IMR-90 (cell line): ENCODE results near the gene TTC23. TPM values are rescaled to one million over a fixed set of nuclear protein-coding genes. Genes with fewer than 3 reads are reported as not detected.

Experiments used
- ATAC-seq: fragments of 200-7000 bp; cut with Tn5 transposase; 2 replicates; pipeline ENCODE4 v1.9.1; 2020; ENCODE audit warnings: low read depth, mild to moderate bottlenecking, moderate library complexity
- BruUV-seq: library from RNA; stranded (reverse); fragments of 400-500 nt; replicated peaks from 2 replicates; lab custom pipeline; 2021; lab: Mats Ljungman, UMichigan
- CTCF ChIA-PET: fragments of 300-600 bp; formaldehyde crosslinking; extraction: SDS; loops from one replicate; lab custom pipeline; 2021; ENCODE audit warnings: antibody characterized with exemption; lab: Yijun Ruan, JAX
- POLR2A ChIA-PET: fragments of 300-600 bp; sonication (Branson Sonifier 250); formaldehyde crosslinking; loops from one replicate; lab custom pipeline; 2022; ENCODE audit warnings: antibody characterized with exemption; ENCODE audit not compliant: unreplicated experiment; lab: Charles Lee
- DNase-seq: peaks from one replicate; pipeline ENCODE4 v3.0.0; 2013
- H2AFZ ChIP-seq: replicated peaks from 2 replicates; pipeline ENCODE3; 2013; ENCODE audit warnings: low read length, mild to moderate bottlenecking; ENCODE audit not compliant: poor library complexity
- H2AK5ac ChIP-seq: 2 replicates; pipeline ENCODE4 v1.6.1; 2013; ENCODE audit warnings: low read depth, low read length, inconsistent platforms
- H2AK9ac ChIP-seq: replicated peaks from 2 replicates; pipeline ENCODE3; 2013; ENCODE audit warnings: mild to moderate bottlenecking, low read depth, low read length, moderate library complexity; ENCODE audit not compliant: poor library complexity
- H2BK120ac ChIP-seq: 2 replicates; pipeline ENCODE4 v1.6.1; 2013; ENCODE audit warnings: low read depth, low read length, inconsistent platforms
- H2BK15ac ChIP-seq: 3 replicates; pipeline ENCODE4 v1.6.1; 2013; ENCODE audit warnings: low read depth, low read length, inconsistent platforms
- H2BK20ac ChIP-seq: 2 replicates; pipeline ENCODE4 v1.6.1; 2013; ENCODE audit warnings: low read depth, mild to moderate bottlenecking, inconsistent platforms, low read length, moderate library complexity
- H2BK5ac ChIP-seq: 2 replicates; pipeline ENCODE4 v1.6.1; 2013; ENCODE audit warnings: mild to moderate bottlenecking, low read depth, low read length, inconsistent platforms; ENCODE audit not compliant: poor library complexity, severe bottlenecking
- H3K14ac ChIP-seq: replicated peaks from 2 replicates; pipeline ENCODE4 v1.6.1; 2013; ENCODE audit warnings: low read depth, low read length, inconsistent platforms
- H3K18ac ChIP-seq: 2 replicates; pipeline ENCODE4 v1.6.1; 2013; ENCODE audit warnings: low read depth, low read length, control low read depth
- H3K23ac ChIP-seq: 2 replicates; pipeline ENCODE4 v1.6.1; 2013; ENCODE audit warnings: low read depth, low read length, inconsistent platforms
- H3K27ac ChIP-seq: 2 replicates; pipeline ENCODE4 v1.5.1; 2013; ENCODE audit warnings: mild to moderate bottlenecking, control low read depth, low read length; ENCODE audit not compliant: insufficient read depth
- H3K27me3 ChIP-seq: 2 replicates; pipeline ENCODE4 v1.6.1; 2013; ENCODE audit warnings: low read length; ENCODE audit not compliant: control insufficient read depth, insufficient read depth
- H3K36me3 ChIP-seq: 2 replicates; pipeline ENCODE4 v1.6.1; 2013; ENCODE audit warnings: low read length, mixed read lengths; ENCODE audit not compliant: control insufficient read depth, insufficient read depth
- H3K4ac ChIP-seq: 2 replicates; pipeline ENCODE4 v1.6.1; 2013; ENCODE audit warnings: low read depth, low read length, inconsistent platforms
- H3K4me1 ChIP-seq: 2 replicates; pipeline ENCODE4 v1.6.1; 2013; ENCODE audit warnings: low read length, mixed read lengths; ENCODE audit not compliant: control insufficient read depth, insufficient read depth
- H3K4me2 ChIP-seq: 2 replicates; pipeline ENCODE4 v1.6.1; 2013; ENCODE audit warnings: low read depth, mild to moderate bottlenecking, control low read depth, low read length, moderate library complexity
- H3K4me3 ChIP-seq: 2 replicates; pipeline ENCODE4 v1.5.1; 2013; ENCODE audit warnings: low read depth, mild to moderate bottlenecking, control low read depth, low read length, moderate library complexity; ENCODE audit not compliant: insufficient read depth
- H3K56ac ChIP-seq: 2 replicates; pipeline ENCODE4 v1.6.1; 2013; ENCODE audit warnings: low read length, inconsistent platforms; ENCODE audit not compliant: insufficient read depth; ENCODE audit errors: extremely low read depth
- H3K79me1 ChIP-seq, 2 experiments: 2 replicates each; pipeline ENCODE4 v1.6.1; 2013; ENCODE audit warnings: low read length in 2 of 2, inconsistent platforms in 1 of 2, low read depth in 1 of 2
- H3K9ac ChIP-seq: 2 replicates; pipeline ENCODE4 v1.6.1; 2013; ENCODE audit warnings: low read depth, low read length, control low read depth
- H3K9me1 ChIP-seq: 2 replicates; pipeline ENCODE4 v1.6.1; 2013; ENCODE audit warnings: low read length, inconsistent platforms; ENCODE audit not compliant: insufficient read depth
- H3K9me3 ChIP-seq: 2 replicates; pipeline ENCODE4 v1.6.1; 2013; ENCODE audit warnings: low read length; ENCODE audit not compliant: control insufficient read depth, insufficient read depth
- H4K20me1 ChIP-seq: 2 replicates; pipeline ENCODE4 v1.6.1; 2013; ENCODE audit warnings: low read length, inconsistent platforms; ENCODE audit not compliant: insufficient read depth
- H4K5ac ChIP-seq: 2 replicates; pipeline ENCODE4 v1.6.1; 2013; ENCODE audit warnings: mild to moderate bottlenecking, low read depth, low read length, control low read depth
- H4K8ac ChIP-seq, 2 experiments: 2 replicates each; pipeline ENCODE4 v1.6.1; 2013; ENCODE audit warnings: low read depth in 2 of 2, low read length in 2 of 2, control low read depth in 1 of 2, inconsistent platforms in 1 of 2
- H4K91ac ChIP-seq: 2 replicates; pipeline ENCODE4 v1.6.1; 2013; ENCODE audit warnings: low read depth, low read length, inconsistent platforms; ENCODE audit not compliant: insufficient read depth
- CEBPB ChIP-seq: IDR thresholded peaks from 2 replicates; pipeline ENCODE4 v1.6.1; 2012; ENCODE audit warnings: low read depth, low read length, improper control_type of control experiment
- CHD1 ChIP-seq: IDR thresholded peaks from 2 replicates; pipeline ENCODE4 v1.6.1; 2012; ENCODE audit warnings: low read depth, low read length, improper control_type of control experiment
- FOS ChIP-seq: fragments of 150-350 bp; IDR thresholded peaks from 2 replicates; pipeline ENCODE4 v1.6.1; 2016; ENCODE audit warnings: low read depth, low read length
- MAFK ChIP-seq: IDR thresholded peaks from 2 replicates; pipeline ENCODE4 v1.6.1; 2012; ENCODE audit warnings: low read depth, low read length, improper control_type of control experiment
- MAZ ChIP-seq: IDR thresholded peaks from 2 replicates; pipeline ENCODE4 v1.6.1; 2012; ENCODE audit warnings: low read depth, mild to moderate bottlenecking, low read length, improper control_type of control experiment, moderate library complexity, borderline replicate concordance
- POLR2A ChIP-seq: IDR thresholded peaks from 2 replicates; pipeline ENCODE4 v1.6.1; 2012; ENCODE audit warnings: mild to moderate bottlenecking, low read depth, low read length
- RAD21 ChIP-seq: IDR thresholded peaks from 2 replicates; pipeline ENCODE4 v1.6.1; 2012; ENCODE audit warnings: low read length, improper control_type of control experiment
- RFX5 ChIP-seq: IDR thresholded peaks from 2 replicates; pipeline ENCODE4 v1.8.0; 2012; ENCODE audit warnings: low read depth, mild to moderate bottlenecking, low read length, moderate library complexity
- WGBS, 2 experiments: methylation state at CpG; one replicate each; pipeline versions ENCODE4 v1.1.5 to v1.1.7; 2013; ENCODE audit warnings: missing lambda C conversion rate in 2 of 2; ENCODE audit not compliant: insufficient read length in 1 of 2; ENCODE audit errors: extremely low coverage in 2 of 2; 5-methylcytosine and 5-hydroxymethylcytosine counted together
- dilution Hi-C: fragments of 300-500 bp; cut with HindIII; formaldehyde crosslinking; loops from one replicate; pipeline ENCODE4 v1.14.3; 2018; ENCODE audit warnings: low sequenced_read_pairs; ENCODE audit not compliant: unreplicated experiment
- in situ Hi-C: fragments of 300-500 bp; cut with MboI; formaldehyde crosslinking; loops from 3 replicates; pipeline ENCODE4 v1.14.3; 2019; ENCODE audit warnings: low sequenced_read_pairs, inconsistent platforms, mixed read lengths
- intact Hi-C: fragments of 100-400 bp; cut with micrococcal nuclease; formaldehyde crosslinking; loops from 2 replicates; pipeline ENCODE4 v1.10.0; 2022
- polyA plus RNA-seq, 3 experiments: library from polyadenylated mRNA; depleted of rRNA; stranded (reverse); fragments of >200 nt; gene quantifications; 2 replicates each; pipeline ENCODE4 v1.2.3, GENCODE V29; 2012; ENCODE audit warnings: low replicate concordance in 1 of 3
- total RNA-seq: library from RNA; depleted of rRNA; stranded (reverse); fragments of >200 nt; gene quantifications from 2 replicates; pipeline ENCODE4 v1.2.3, GENCODE V29; 2012
- TF ChIP-seq, protein P1 (sequence below): fragments of 150-350 bp; IDR thresholded peaks from 2 replicates; pipeline ENCODE4 v1.6.1; 2017; ENCODE audit warnings: mild to moderate bottlenecking, antibody characterized with exemption, low read length, low read depth
- TF ChIP-seq, protein P2 (sequence below): conservative IDR thresholded peaks from 2 replicates; pipeline ENCODE4 v1.5.1; 2012; ENCODE audit warnings: mild to moderate bottlenecking, low read depth, low read length, improper control_type of control experiment
- TF ChIP-seq, protein P3 (sequence below): fragments of 150-350 bp; IDR thresholded peaks from 2 replicates; pipeline ENCODE4 v1.6.1; 2016; ENCODE audit warnings: low read depth, mild to moderate bottlenecking, low read length, moderate library complexity, borderline replicate concordance

The TTC23 gene
- total and polyA plus RNA-seq, 2 of the 4 experiments (the other 2 are of a cell fraction), result 7.8 to 29.8 TPM

DNA sequence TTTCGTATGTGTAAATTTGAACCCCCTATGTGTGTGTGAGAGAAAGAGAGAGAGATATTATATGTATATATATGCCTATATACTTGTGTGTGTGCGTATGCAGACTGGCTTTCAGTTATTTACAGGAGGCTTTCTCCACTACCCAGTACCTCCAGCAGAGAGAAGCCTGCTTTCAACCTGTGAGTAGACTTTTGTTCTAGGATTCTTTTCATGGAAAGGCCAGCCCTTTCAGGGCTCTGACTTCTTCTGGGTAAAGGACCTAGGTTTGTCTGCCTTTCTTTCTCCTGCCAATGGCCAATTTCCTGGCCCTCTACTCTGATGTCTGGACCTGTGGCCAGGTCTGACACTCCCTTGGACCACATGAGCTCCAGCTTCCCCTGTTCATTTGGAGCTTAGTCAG is 25.7 kb upstream of the TTC23 start:
- Histone ChIP-seq H4K91ac (no peak overlapping the region), H3K4me1 (no peaks in the 10 kb centered on the region), H2AK5ac (no peak overlapping the region), H3K27me3 (no peaks in the 10 kb centered on the region), H3K9me1 (no peaks in the 10 kb centered on the region), H3K14ac (no peak overlapping the region), H2BK120ac (no peak overlapping the region), H2BK5ac (no peak overlapping the region), H4K5ac (no peak overlapping the region), H2AK9ac (no peak overlapping the region), H3K23ac (no peak overlapping the region), H3K4me2 (no peak overlapping the region), H3K4me3 (no peak overlapping the region), H2AFZ (no peak overlapping the region), H3K9ac (no peak overlapping the region), H3K18ac (no peak overlapping the region), H2BK15ac (no peak overlapping the region), H3K56ac (no peak overlapping the region), H4K20me1 (no peaks in the 10 kb centered on the region), H3K4ac (no peak overlapping the region), H3K36me3 (no peaks in the 10 kb centered on the region), H3K79me1 (no peaks in the 10 kb centered on the region; a peak in 1 of 4 replicates), H2BK20ac (no peak overlapping the region), H3K27ac (no peak overlapping the region), H3K9me3 (no peaks in the 10 kb centered on the region), H4K8ac (no peak overlapping the region)
- ChIA-PET CTCF (interaction anchor here (6.1 kb wide), 1 partner anchor 428 kb away, joined by 34 read pairs; no protein-coding TSS in a partner anchor), POLR2A (interaction anchor here (1.5 kb wide), 1 partner anchor 454 kb away, joined by 3 read pairs; no protein-coding TSS in a partner anchor)
- ATAC-seq (no peak), DNase-seq (no peak)
- no TSS peak for BruUV-seq
- no CpG with 5 or more reads among the region's 2 CpGs for WGBS, 2 experiments
- dilution Hi-C loops (no loop called here), intact Hi-C loops (loop anchor here (10.0 kb wide), 1 partner anchor 860 kb away; no protein-coding TSS in a partner anchor), in situ Hi-C loops (no loop called here)
- no peak for TF ChIP-seq FOS
- TF ChIP-seq, protein P1, sequence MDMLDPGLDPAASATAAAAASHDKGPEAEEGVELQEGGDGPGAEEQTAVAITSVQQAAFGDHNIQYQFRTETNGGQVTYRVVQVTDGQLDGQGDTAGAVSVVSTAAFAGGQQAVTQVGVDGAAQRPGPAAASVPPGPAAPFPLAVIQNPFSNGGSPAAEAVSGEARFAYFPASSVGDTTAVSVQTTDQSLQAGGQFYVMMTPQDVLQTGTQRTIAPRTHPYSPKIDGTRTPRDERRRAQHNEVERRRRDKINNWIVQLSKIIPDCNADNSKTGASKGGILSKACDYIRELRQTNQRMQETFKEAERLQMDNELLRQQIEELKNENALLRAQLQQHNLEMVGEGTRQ, result no peak
- no peak for TF ChIP-seq RFX5
- TF ChIP-seq POLR2A, result no peak
- no peak for TF ChIP-seq CHD1
- no peak for TF ChIP-seq CEBPB
- TF ChIP-seq MAZ, result no peak
- TF ChIP-seq MAFK, result no peak
- TF ChIP-seq, protein P2, sequence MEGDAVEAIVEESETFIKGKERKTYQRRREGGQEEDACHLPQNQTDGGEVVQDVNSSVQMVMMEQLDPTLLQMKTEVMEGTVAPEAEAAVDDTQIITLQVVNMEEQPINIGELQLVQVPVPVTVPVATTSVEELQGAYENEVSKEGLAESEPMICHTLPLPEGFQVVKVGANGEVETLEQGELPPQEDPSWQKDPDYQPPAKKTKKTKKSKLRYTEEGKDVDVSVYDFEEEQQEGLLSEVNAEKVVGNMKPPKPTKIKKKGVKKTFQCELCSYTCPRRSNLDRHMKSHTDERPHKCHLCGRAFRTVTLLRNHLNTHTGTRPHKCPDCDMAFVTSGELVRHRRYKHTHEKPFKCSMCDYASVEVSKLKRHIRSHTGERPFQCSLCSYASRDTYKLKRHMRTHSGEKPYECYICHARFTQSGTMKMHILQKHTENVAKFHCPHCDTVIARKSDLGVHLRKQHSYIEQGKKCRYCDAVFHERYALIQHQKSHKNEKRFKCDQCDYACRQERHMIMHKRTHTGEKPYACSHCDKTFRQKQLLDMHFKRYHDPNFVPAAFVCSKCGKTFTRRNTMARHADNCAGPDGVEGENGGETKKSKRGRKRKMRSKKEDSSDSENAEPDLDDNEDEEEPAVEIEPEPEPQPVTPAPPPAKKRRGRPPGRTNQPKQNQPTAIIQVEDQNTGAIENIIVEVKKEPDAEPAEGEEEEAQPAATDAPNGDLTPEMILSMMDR, result no peak
- no peak for TF ChIP-seq RAD21
- TF ChIP-seq, protein P3, sequence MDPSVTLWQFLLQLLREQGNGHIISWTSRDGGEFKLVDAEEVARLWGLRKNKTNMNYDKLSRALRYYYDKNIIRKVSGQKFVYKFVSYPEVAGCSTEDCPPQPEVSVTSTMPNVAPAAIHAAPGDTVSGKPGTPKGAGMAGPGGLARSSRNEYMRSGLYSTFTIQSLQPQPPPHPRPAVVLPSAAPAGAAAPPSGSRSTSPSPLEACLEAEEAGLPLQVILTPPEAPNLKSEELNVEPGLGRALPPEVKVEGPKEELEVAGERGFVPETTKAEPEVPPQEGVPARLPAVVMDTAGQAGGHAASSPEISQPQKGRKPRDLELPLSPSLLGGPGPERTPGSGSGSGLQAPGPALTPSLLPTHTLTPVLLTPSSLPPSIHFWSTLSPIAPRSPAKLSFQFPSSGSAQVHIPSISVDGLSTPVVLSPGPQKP, result no peak
